ENCODE data around the gene BANP.

GRCh38 chr16:87978127-87978526, 26.9 kb downstream of the BANP start:
- TF ChIP-seq JUND (IDR thresholded peaks at IDR 0.05) (no peak), POLR2A (IDR thresholded peaks at IDR 0.05; ENCODE audit: borderline replicate concordance, extremely low read depth, insufficient read depth, insufficient read length) (no peak), POLR2AphosphoS5 (IDR thresholded peaks at IDR 0.05; ENCODE audit: low read depth, low read length) (no peak), ATF3 (IDR thresholded peaks at IDR 0.05) (no peak), RAD21 (IDR thresholded peaks at IDR 0.05; ENCODE audit: low read depth) (no peak), YY1 (IDR thresholded peaks at IDR 0.05; ENCODE audit: extremely low read depth, insufficient replicate concordance, low read depth, low read length) (no peak)
- TF ChIP-seq, protein P1, sequence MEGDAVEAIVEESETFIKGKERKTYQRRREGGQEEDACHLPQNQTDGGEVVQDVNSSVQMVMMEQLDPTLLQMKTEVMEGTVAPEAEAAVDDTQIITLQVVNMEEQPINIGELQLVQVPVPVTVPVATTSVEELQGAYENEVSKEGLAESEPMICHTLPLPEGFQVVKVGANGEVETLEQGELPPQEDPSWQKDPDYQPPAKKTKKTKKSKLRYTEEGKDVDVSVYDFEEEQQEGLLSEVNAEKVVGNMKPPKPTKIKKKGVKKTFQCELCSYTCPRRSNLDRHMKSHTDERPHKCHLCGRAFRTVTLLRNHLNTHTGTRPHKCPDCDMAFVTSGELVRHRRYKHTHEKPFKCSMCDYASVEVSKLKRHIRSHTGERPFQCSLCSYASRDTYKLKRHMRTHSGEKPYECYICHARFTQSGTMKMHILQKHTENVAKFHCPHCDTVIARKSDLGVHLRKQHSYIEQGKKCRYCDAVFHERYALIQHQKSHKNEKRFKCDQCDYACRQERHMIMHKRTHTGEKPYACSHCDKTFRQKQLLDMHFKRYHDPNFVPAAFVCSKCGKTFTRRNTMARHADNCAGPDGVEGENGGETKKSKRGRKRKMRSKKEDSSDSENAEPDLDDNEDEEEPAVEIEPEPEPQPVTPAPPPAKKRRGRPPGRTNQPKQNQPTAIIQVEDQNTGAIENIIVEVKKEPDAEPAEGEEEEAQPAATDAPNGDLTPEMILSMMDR (IDR thresholded peaks at IDR 0.05 in 2 of 3, conservative IDR thresholded peaks at IDR 0.05 in 1 of 3; ENCODE audit: borderline replicate concordance in 1 of 3, insufficient read depth in 1 of 3, low read depth in 2 of 3, low read length in 2 of 3): no peak

All from HCT116 (cell line).